Trophoblast cell (in vitro differentiated cells and primary cell): ENCODE measurements around the gene UBXN6. TPM values are rescaled to one million over a fixed set of nuclear protein-coding genes. Genes with fewer than 3 reads are reported as not detected.

ENCODE experiments used
- DNase-seq, 2 donors: peaks; one replicate each; pipeline ENCODE4 v3.0.0-alpha.2; 2016
- H2AFZ ChIP-seq: 2 replicates; pipeline ENCODE4 v1.6.1; 2013; ENCODE audit warnings: low read length, moderate library complexity, mild to moderate bottlenecking; ENCODE audit not compliant: insufficient read depth, poor library complexity
- H2AK5ac ChIP-seq: 2 replicates; pipeline ENCODE4 v1.6.1; 2013; ENCODE audit warnings: mild to moderate bottlenecking, low read length
- H2BK120ac ChIP-seq: 2 replicates; pipeline ENCODE4 v1.6.1; 2013; ENCODE audit warnings: low read length, mild to moderate bottlenecking, moderate library complexity; ENCODE audit not compliant: insufficient read depth, poor library complexity
- H2BK12ac ChIP-seq: 2 replicates; pipeline ENCODE4 v1.6.1; 2013; ENCODE audit warnings: mild to moderate bottlenecking, low read length, moderate library complexity
- H2BK5ac ChIP-seq: 2 replicates; pipeline ENCODE4 v1.6.1; 2013; ENCODE audit warnings: low read length, low read depth, moderate library complexity, mild to moderate bottlenecking; ENCODE audit not compliant: poor library complexity
- H3K14ac ChIP-seq: 2 replicates; pipeline ENCODE4 v1.6.1; 2013; ENCODE audit warnings: mild to moderate bottlenecking, low read length
- H3K18ac ChIP-seq: 2 replicates; pipeline ENCODE4 v1.6.1; 2013; ENCODE audit warnings: mild to moderate bottlenecking, low read length
- H3K23ac ChIP-seq: 2 replicates; pipeline ENCODE4 v1.6.1; 2013; ENCODE audit warnings: low read length
- H3K27ac ChIP-seq: 2 replicates; pipeline ENCODE4 v1.5.1; 2013; ENCODE audit warnings: low read depth, mild to moderate bottlenecking, inconsistent platforms, low read length, moderate library complexity
- H3K27me3 ChIP-seq: 2 replicates; pipeline ENCODE4 v1.6.1; 2013; ENCODE audit warnings: inconsistent platforms, mild to moderate bottlenecking, low read length, moderate library complexity; ENCODE audit not compliant: insufficient read depth
- H3K36me3 ChIP-seq, 2 experiments: 1 replicate in 1 of 2; 2 replicates in 1 of 2; pipeline ENCODE4 v1.6.1; 2013; ENCODE audit warnings: low read length in 2 of 2, mild to moderate bottlenecking in 2 of 2, moderate library complexity in 1 of 2; ENCODE audit not compliant: insufficient read depth in 2 of 2, control insufficient read depth in 1 of 2
- H3K4ac ChIP-seq: 2 replicates; pipeline ENCODE4 v1.6.1; 2013; ENCODE audit warnings: low read depth, mild to moderate bottlenecking, low read length, moderate library complexity
- H3K4me1 ChIP-seq, 2 experiments: 1 replicate in 1 of 2; 2 replicates in 1 of 2; pipeline ENCODE4 v1.6.1; 2013; ENCODE audit warnings: low read length in 2 of 2, mild to moderate bottlenecking in 2 of 2, moderate library complexity in 1 of 2; ENCODE audit not compliant: insufficient read depth in 2 of 2, control insufficient read depth in 1 of 2
- H3K4me2 ChIP-seq: 2 replicates; pipeline ENCODE4 v1.6.1; 2013; ENCODE audit warnings: inconsistent platforms, mild to moderate bottlenecking, low read length, moderate library complexity
- H3K4me3 ChIP-seq: 2 replicates; pipeline ENCODE4 v1.5.1; 2013; ENCODE audit warnings: mild to moderate bottlenecking, low read depth, low read length, inconsistent platforms
- H3K79me1 ChIP-seq: one replicate; pipeline ENCODE4 v1.6.1; 2013; ENCODE audit warnings: low read length
- H3K79me2 ChIP-seq: 2 replicates; pipeline ENCODE4 v1.6.1; 2013; ENCODE audit warnings: low read length, mild to moderate bottlenecking; ENCODE audit not compliant: control insufficient read depth, insufficient read depth, poor library complexity
- H3K9ac ChIP-seq: 2 replicates; pipeline ENCODE4 v1.6.1; 2013; ENCODE audit warnings: mild to moderate bottlenecking, low read length
- H3K9me3 ChIP-seq: 2 replicates; pipeline ENCODE4 v1.6.1; 2013; ENCODE audit warnings: low read depth, mild to moderate bottlenecking, control low read depth, inconsistent platforms, low read length; ENCODE audit not compliant: insufficient read depth
- H4K12ac ChIP-seq: 2 replicates; pipeline ENCODE4 v1.6.1; 2013; ENCODE audit warnings: low read depth, mild to moderate bottlenecking, low read length, moderate library complexity
- H4K8ac ChIP-seq: 2 replicates; pipeline ENCODE4 v1.6.1; 2013; ENCODE audit warnings: low read depth, mild to moderate bottlenecking, low read length, moderate library complexity
- H4K91ac ChIP-seq: one replicate; pipeline ENCODE4 v1.6.1; 2013; ENCODE audit warnings: low read depth, mild to moderate bottlenecking, low read length, moderate library complexity
- WGBS: extraction: QIAGEN DNeasy Blood & Tissue Kit; methylation state at CpG from one replicate; pipeline ENCODE4 v1.1.7; 2013; ENCODE audit warnings: missing lambda C conversion rate; ENCODE audit not compliant: insufficient read length, insufficient coverage; ENCODE audit errors: extremely low coverage; 5-methylcytosine and 5-hydroxymethylcytosine counted together
- polyA plus RNA-seq: library from polyadenylated mRNA; stranded (reverse); fragments of 200-250 nt; gene quantifications from 2 replicates; pipeline ENCODE4 v1.2.3, GENCODE V29; 2013

The UBXN6 gene, protein sequence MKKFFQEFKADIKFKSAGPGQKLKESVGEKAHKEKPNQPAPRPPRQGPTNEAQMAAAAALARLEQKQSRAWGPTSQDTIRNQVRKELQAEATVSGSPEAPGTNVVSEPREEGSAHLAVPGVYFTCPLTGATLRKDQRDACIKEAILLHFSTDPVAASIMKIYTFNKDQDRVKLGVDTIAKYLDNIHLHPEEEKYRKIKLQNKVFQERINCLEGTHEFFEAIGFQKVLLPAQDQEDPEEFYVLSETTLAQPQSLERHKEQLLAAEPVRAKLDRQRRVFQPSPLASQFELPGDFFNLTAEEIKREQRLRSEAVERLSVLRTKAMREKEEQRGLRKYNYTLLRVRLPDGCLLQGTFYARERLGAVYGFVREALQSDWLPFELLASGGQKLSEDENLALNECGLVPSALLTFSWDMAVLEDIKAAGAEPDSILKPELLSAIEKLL
- 41.6 and 44.8 TPM in 2 replicates for polyA plus RNA-seq

GRCh38 chr19:4457654-4458395, at the start of gene UBXN6:
Gene UBXN6, minus strand, starts transcription at chr19:4457794. Its CDS starts 97 bp downstream, at chr19:4457697.
- H2BK12ac ChIP-seq, result peak within 1 kb of the TSS; percentile 23
- H3K27me3 ChIP-seq, result no peaks in the 10 kb centered on the region
- peak within 1 kb of the TSS; percentile 95 for H3K9ac ChIP-seq
- DNase-seq, result peak; percentile 95 to 98
- peaks cover 3 to 8% of the 10 kb centered on the region in 2 experiments for H3K4me1 ChIP-seq
- H3K23ac ChIP-seq, result no peak within 1 kb of the TSS
- peak within 1 kb of the TSS; percentile 92 for H2BK5ac ChIP-seq
- peak within 1 kb of the TSS; percentile 86 for H2BK120ac ChIP-seq
- peak within 1 kb of the TSS; percentile 98 for H4K91ac ChIP-seq
- no peaks in the 10 kb centered on the region for H3K9me3 ChIP-seq
- H3K18ac ChIP-seq, result peak within 1 kb of the TSS; percentile 95
- H2AK5ac ChIP-seq, result peak within 1 kb of the TSS; percentile 11
- WGBS, result no CpG with 5 or more reads among the region's 52 CpGs
- H3K4me3 ChIP-seq, result peak within 1 kb of the TSS; percentile 89
- H3K36me3 ChIP-seq, result peaks cover 8 to 11% of the 10 kb centered on the region in 2 experiments
- H3K79me2 ChIP-seq, result peaks cover 7% of the 10 kb centered on the region
- H3K4me2 ChIP-seq, result peak within 1 kb of the TSS; percentile 85
- H4K12ac ChIP-seq, result peak within 1 kb of the TSS; percentile 88
- H3K4ac ChIP-seq, result peak within 1 kb of the TSS; percentile 81
- peak within 1 kb of the TSS; percentile 95 for H3K27ac ChIP-seq
- peaks cover 5% of the 10 kb centered on the region for H3K79me1 ChIP-seq
- H4K8ac ChIP-seq, result peak within 1 kb of the TSS; percentile 97
- peak within 1 kb of the TSS; percentile 83 for H3K14ac ChIP-seq
- H2AFZ ChIP-seq, result peak within 1 kb of the TSS; percentile 77

DNA sequence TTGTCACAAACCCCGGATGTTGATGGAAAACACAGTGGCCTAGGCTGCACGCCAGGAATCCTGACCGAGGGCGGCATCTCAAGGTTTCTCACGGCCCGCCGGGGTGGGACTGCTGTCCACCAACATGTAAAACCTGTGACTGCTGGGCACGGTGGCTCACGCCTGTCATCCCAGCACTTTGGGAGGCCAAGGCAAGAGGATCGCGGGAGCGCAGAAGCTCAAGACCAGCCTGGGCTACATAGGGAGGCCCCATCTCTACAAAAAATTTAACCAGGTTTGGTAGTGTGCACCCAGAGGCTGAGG, 49.5 kb upstream of the UBXN6 start:
- H3K4ac ChIP-seq, result no peak overlapping the region
- no peak overlapping the region for H3K4me2 ChIP-seq
- H3K18ac ChIP-seq, result no peak overlapping the region
- H4K91ac ChIP-seq, result no peak overlapping the region
- H3K4me1 ChIP-seq, result no peaks in the 10 kb centered on the region
- H2AK5ac ChIP-seq, result no peak overlapping the region
- H2AFZ ChIP-seq, result no peak overlapping the region
- H3K14ac ChIP-seq, result no peak overlapping the region
- no peak overlapping the region for H3K23ac ChIP-seq
- no peaks in the 10 kb centered on the region for H3K79me1 ChIP-seq
- H2BK120ac ChIP-seq, result no peak overlapping the region
- WGBS, result no CpG with 5 or more reads among the region's 12 CpGs
- H2BK12ac ChIP-seq, result no peak overlapping the region
- H3K79me2 ChIP-seq, result no peaks in the 10 kb centered on the region
- H4K8ac ChIP-seq, result no peak overlapping the region
- H3K27me3 ChIP-seq, result no peaks in the 10 kb centered on the region
- H3K9ac ChIP-seq, result no peak overlapping the region
- no peak overlapping the region for H2BK5ac ChIP-seq
- no peak overlapping the region for H3K4me3 ChIP-seq
- no peak for DNase-seq
- no peak overlapping the region for H4K12ac ChIP-seq
- H3K27ac ChIP-seq, result no peak overlapping the region
- peaks cover 6% of the 10 kb centered on the region for H3K9me3 ChIP-seq
- peaks cover 37 to 40% of the 10 kb centered on the region in 2 experiments for H3K36me3 ChIP-seq

DNA sequence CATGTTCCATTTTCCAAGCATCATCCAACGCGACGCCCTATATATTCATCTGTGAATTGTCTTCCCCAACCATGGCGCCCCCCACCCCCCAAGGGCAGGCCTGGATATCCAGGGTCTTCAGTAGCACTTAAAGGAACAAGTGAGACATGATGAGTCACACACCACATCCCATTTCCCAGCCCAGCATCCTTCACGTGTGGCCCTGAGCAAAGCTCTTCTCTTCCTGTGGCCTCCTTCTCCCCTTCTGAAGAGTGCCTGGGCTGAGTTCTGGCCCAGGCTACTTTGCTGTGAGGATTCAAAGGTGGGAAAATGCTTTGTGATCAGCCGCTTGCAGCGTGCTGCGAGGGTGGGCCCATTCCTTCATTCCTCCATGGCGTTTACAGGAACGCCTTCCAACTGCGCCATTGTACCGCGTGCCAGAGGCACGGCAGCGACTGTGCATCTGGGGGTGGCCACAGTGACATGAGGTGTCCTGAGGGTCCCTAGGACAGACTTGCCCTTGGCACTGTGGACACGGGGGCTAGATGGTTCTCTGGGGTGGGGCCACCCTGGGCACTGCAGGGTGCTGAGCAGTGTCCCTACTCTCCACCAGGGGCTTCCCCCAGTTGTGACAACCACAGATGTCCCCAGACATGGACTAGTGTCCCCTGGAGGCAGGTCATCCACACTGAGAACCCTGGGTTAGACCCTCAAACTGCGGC, 49.0 kb upstream of the UBXN6 start:
- H2BK5ac ChIP-seq, result no peak overlapping the region
- no peak overlapping the region for H2BK12ac ChIP-seq
- no peaks in the 10 kb centered on the region for H3K4me1 ChIP-seq
- H4K8ac ChIP-seq, result no peak overlapping the region
- H2AFZ ChIP-seq, result no peak overlapping the region
- H3K27ac ChIP-seq, result no peak overlapping the region
- H3K18ac ChIP-seq, result no peak overlapping the region
- H3K79me1 ChIP-seq, result no peaks in the 10 kb centered on the region
- H2AK5ac ChIP-seq, result no peak overlapping the region
- no peak overlapping the region for H3K14ac ChIP-seq
- no peak overlapping the region for H3K23ac ChIP-seq
- no peak overlapping the region for H3K4ac ChIP-seq
- peak in 1 of 2 donors; percentile 4 for DNase-seq
- no peaks in the 10 kb centered on the region for H3K79me2 ChIP-seq
- no peaks in the 10 kb centered on the region for H3K27me3 ChIP-seq
- no peak overlapping the region for H4K91ac ChIP-seq
- H3K4me3 ChIP-seq, result no peak overlapping the region
- no peak overlapping the region for H4K12ac ChIP-seq
- peaks cover 6% of the 10 kb centered on the region for H3K9me3 ChIP-seq
- no CpG with 5 or more reads among the region's 17 CpGs for WGBS
- H3K4me2 ChIP-seq, result no peak overlapping the region
- H3K9ac ChIP-seq, result no peak overlapping the region
- no peak overlapping the region for H2BK120ac ChIP-seq
- H3K36me3 ChIP-seq, result peaks cover 41 to 43% of the 10 kb centered on the region in 2 experiments
